Chondrocyte (in vitro differentiated cells): ENCODE measurements around the gene ACSM5. TPM values are rescaled to one million over a fixed set of nuclear protein-coding genes. Genes with fewer than 3 reads are reported as not detected.
A peak's percentile ranks its signal among the peaks of the same experiment; 100 is the strongest.
"Not testable (repeated sequence)": the region's sequence is repeated elsewhere in the genome, so short reads cannot be mapped to it uniquely, and the experiment has no call there.

Experiments used
- DNase-seq: peaks from one replicate; pipeline ENCODE4 v3.0.0; 2021; ENCODE audit warnings: mixed read lengths, low spot score
- H3K27ac Mint-ChIP-seq: one replicate; pipeline ENCODE4 v1.8.0; 2021; ENCODE audit warnings: mild to moderate bottlenecking, moderate library complexity, mixed read lengths; ENCODE audit not compliant: unreplicated experiment
- H3K27me3 Mint-ChIP-seq: 2 replicates; pipeline ENCODE4 v1.8.0; 2021; ENCODE audit warnings: low read depth, mixed read lengths
- H3K36me3 Mint-ChIP-seq: 2 replicates; pipeline ENCODE4 v1.8.0; 2021; ENCODE audit warnings: low read depth, mixed read lengths
- H3K4me1 Mint-ChIP-seq: 2 replicates; pipeline ENCODE4 v1.8.0; 2021; ENCODE audit warnings: low read depth, mild to moderate bottlenecking, mixed read lengths
- H3K4me3 Mint-ChIP-seq: one replicate; pipeline ENCODE4 v1.8.0; 2021; ENCODE audit warnings: mild to moderate bottlenecking, moderate library complexity, mixed read lengths; ENCODE audit not compliant: unreplicated experiment
- H3K9me3 Mint-ChIP-seq: 2 replicates; pipeline ENCODE4 v1.8.0; 2021; ENCODE audit warnings: low read depth, mixed read lengths
- CTCF ChIP-seq: fragments of 200-600 bp; sonication (generic); IDR thresholded peaks from 2 replicates; pipeline ENCODE4 v1.5.0; 2021; ENCODE audit warnings: antibody characterized with exemption, mild to moderate bottlenecking, moderate library complexity
- total RNA-seq: library from RNA; stranded (reverse); gene quantifications from 3 replicates; pipeline ENCODE4 v1.2.1, GENCODE V29; 2021

The ACSM5 gene
- total RNA-seq, 1 donor from 2014 or later = 2.1 TPM

GRCh38 chr16:20430948-20431347 is 21.6 kb downstream of the ACSM5 start:
- no peak for TF ChIP-seq CTCF
- peaks cover 29% of the 10 kb centered on the region for H3K4me1 Mint-ChIP-seq
- H3K27ac Mint-ChIP-seq = no peak overlapping the region
- H3K36me3 Mint-ChIP-seq = no peaks in the 10 kb centered on the region
- H3K9me3 Mint-ChIP-seq = peaks cover 2% of the 10 kb centered on the region
- H3K4me3 Mint-ChIP-seq = no peak overlapping the region
- no peaks in the 10 kb centered on the region for H3K27me3 Mint-ChIP-seq
- no peak for DNase-seq

GRCh38 chr16:20438950-20439349 is 29.6 kb downstream of the ACSM5 start:
- not testable (repeated sequence) for H3K9me3 Mint-ChIP-seq, H3K36me3 Mint-ChIP-seq, DNase-seq, H3K27me3 Mint-ChIP-seq, H3K4me3 Mint-ChIP-seq
- peak overlapping the region; percentile 96 for H3K27ac Mint-ChIP-seq
- H3K4me1 Mint-ChIP-seq = peaks cover 59% of the 10 kb centered on the region

GRCh38 chr16:20439820-20440231 is 30.5 kb downstream of the ACSM5 start:
- H3K36me3 Mint-ChIP-seq, H3K4me3 Mint-ChIP-seq, DNase-seq, H3K27me3 Mint-ChIP-seq, H3K9me3 Mint-ChIP-seq: not testable (repeated sequence)
- H3K27ac Mint-ChIP-seq = peak overlapping the region; percentile 96
- H3K4me1 Mint-ChIP-seq = peaks cover 59% of the 10 kb centered on the region

GRCh38 chr16:20440731-20441130 is 31.4 kb downstream of the ACSM5 start:
- not testable (repeated sequence) for H3K27me3 Mint-ChIP-seq, DNase-seq, H3K9me3 Mint-ChIP-seq, H3K36me3 Mint-ChIP-seq
- peak overlapping the region; percentile 96 for H3K27ac Mint-ChIP-seq
- H3K4me1 Mint-ChIP-seq = peaks cover 55% of the 10 kb centered on the region
- H3K4me3 Mint-ChIP-seq = peak overlapping the region; percentile 22

- no peak for TF ChIP-seq CTCF
- H3K36me3 Mint-ChIP-seq = no peaks in the 10 kb centered on the region
- H3K27me3 Mint-ChIP-seq = no peaks in the 10 kb centered on the region
- H3K27ac Mint-ChIP-seq = peak overlapping the region; percentile 96
- peak overlapping the region; percentile 37 for H3K4me3 Mint-ChIP-seq
- no peak for DNase-seq
- H3K4me1 Mint-ChIP-seq = peaks cover 52% of the 10 kb centered on the region
- no peaks in the 10 kb centered on the region for H3K9me3 Mint-ChIP-seq
These were observed 31.9 kb downstream of the ACSM5 start for GRCh38 chr16:20441191-20441590.

- not testable (repeated sequence) for H3K4me3 Mint-ChIP-seq, H3K27me3 Mint-ChIP-seq, H3K36me3 Mint-ChIP-seq, H3K9me3 Mint-ChIP-seq, DNase-seq
- peaks cover 49% of the 10 kb centered on the region for H3K4me1 Mint-ChIP-seq
- H3K27ac Mint-ChIP-seq = peak overlapping the region; percentile 37
These were observed 32.5 kb downstream of the ACSM5 start for GRCh38 chr16:20441859-20442258.

- H3K9me3 Mint-ChIP-seq, H3K36me3 Mint-ChIP-seq, DNase-seq, H3K4me3 Mint-ChIP-seq, H3K27me3 Mint-ChIP-seq, H3K27ac Mint-ChIP-seq, H3K4me1 Mint-ChIP-seq: not testable (repeated sequence)
These were observed 37.5 kb downstream of the ACSM5 start for GRCh38 chr16:20446652-20447393.

- not testable (repeated sequence) for H3K36me3 Mint-ChIP-seq, H3K4me1 Mint-ChIP-seq, H3K4me3 Mint-ChIP-seq, DNase-seq, H3K9me3 Mint-ChIP-seq, H3K27me3 Mint-ChIP-seq, H3K27ac Mint-ChIP-seq
These were observed 42.0 kb downstream of the ACSM5 start, which contains the start of gene ACSM2A for GRCh38 chr16:20451364-20451763. Gene ACSM2A (plus strand): TSS chr16:20451521. CDS start chr16:20460115, 8,594 bp downstream.

GRCh38 chr16:20453633-20454032 is 44.3 kb downstream of the ACSM5 start:
- H3K27ac Mint-ChIP-seq, H3K4me1 Mint-ChIP-seq, DNase-seq: not testable (repeated sequence)

GRCh38 chr16:20459227-20459626 is 49.9 kb downstream of the ACSM5 start:
- H3K27ac Mint-ChIP-seq, H3K4me1 Mint-ChIP-seq, DNase-seq, H3K27me3 Mint-ChIP-seq, H3K4me3 Mint-ChIP-seq, H3K36me3 Mint-ChIP-seq: not testable (repeated sequence)
- H3K9me3 Mint-ChIP-seq = peaks cover 15% of the 10 kb centered on the region

More at GRCh38 chr16:20453633-20454032, 44.3 kb downstream of the ACSM5 start:
- H3K9me3 Mint-ChIP-seq, H3K36me3 Mint-ChIP-seq, H3K4me3 Mint-ChIP-seq, H3K27me3 Mint-ChIP-seq: not testable (repeated sequence)

GRCh38 chr16:20460313-20460712 is 51.0 kb downstream of the ACSM5 start:
- H3K27me3 Mint-ChIP-seq, H3K27ac Mint-ChIP-seq, H3K4me3 Mint-ChIP-seq, DNase-seq, H3K36me3 Mint-ChIP-seq, H3K4me1 Mint-ChIP-seq: not testable (repeated sequence)
- H3K9me3 Mint-ChIP-seq = peaks cover 14% of the 10 kb centered on the region
